GM23338 (cell line): ENCODE results near the gene DIP2C.

ENCODE experiments used
- CREB1 ChIP-seq: fragments of 250-450 bp; sonication (Bioruptor Pico); IDR thresholded peaks from 2 replicates; pipeline ENCODE4 v1.5.0; 2020; ENCODE audit warnings: low read depth, mild to moderate bottlenecking, moderate library complexity
- CTCF ChIP-seq, 2 experiments: fragments of 200-600 bp in 1 of 2; sonication (generic) in 1 of 2; conservative IDR thresholded peaks; 2 replicates each; pipeline versions ENCODE4 v1.5.1 to v1.6.1; 2016 to 2017; ENCODE audit warnings: antibody characterized with exemption in 2 of 2, low read depth in 2 of 2, mild to moderate bottlenecking in 2 of 2, moderate library complexity in 1 of 2
- EZH2 ChIP-seq: fragments of 200-600 bp; sonication (generic); IDR thresholded peaks from one replicate; pipeline ENCODE4 v1.8.0; 2017; ENCODE audit warnings: antibody characterized with exemption, mild to moderate bottlenecking, low read depth; ENCODE audit not compliant: unreplicated experiment
- EZH2phosphoT487 ChIP-seq: fragments of 200-600 bp; sonication (generic); IDR thresholded peaks from one replicate; pipeline ENCODE4 v1.8.1; 2018; ENCODE audit warnings: antibody characterized with exemption; ENCODE audit not compliant: unreplicated experiment
- POLR2AphosphoS5 ChIP-seq: IDR thresholded peaks from 2 replicates; pipeline ENCODE4 v1.6.1; 2016; ENCODE audit warnings: antibody characterized with exemption, low read depth
- REST ChIP-seq: IDR thresholded peaks from one replicate; pipeline ENCODE4 v1.6.1; 2018; ENCODE audit warnings: antibody characterized with exemption; ENCODE audit not compliant: unreplicated experiment
- ZNF462 ChIP-seq: fragments of 250-450 bp; sonication (Bioruptor Pico); IDR thresholded peaks from 2 replicates; pipeline ENCODE4 v1.5.0; 2020; ENCODE audit warnings: mild to moderate bottlenecking, moderate library complexity

- TF ChIP-seq CTCF (conservative IDR thresholded peaks at IDR 0.05; ENCODE audit: low read depth in 2 of 2) (no peak), POLR2AphosphoS5 (no peak), CREB1 (CRISPR knock-in tag) (no peak), REST (no peak), EZH2 (no peak), EZH2phosphoT487 (no peak), ZNF462 (CRISPR knock-in tag) (no peak)
Measured at GRCh38 chr10:515674-516073, 173.8 kb downstream of the DIP2C start.
